H1 (cell line): ENCODE results near the gene ADSS1. TPM values are rescaled to one million over a fixed set of nuclear protein-coding genes. Genes with fewer than 3 reads are reported as not detected.

Source experiments
- ATF2 ChIP-seq: IDR thresholded peaks from 2 replicates; pipeline ENCODE4 v1.6.1; 2012; ENCODE audit warnings: low read length, inconsistent platforms
- ATF3 ChIP-seq: IDR thresholded peaks from 2 replicates; pipeline ENCODE4 v1.6.1; 2011; ENCODE audit warnings: low read depth, mild to moderate bottlenecking, low read length; ENCODE audit not compliant: insufficient read depth
- BRCA1 ChIP-seq: IDR thresholded peaks from 2 replicates; pipeline ENCODE4 v1.6.1; 2012; ENCODE audit warnings: low read depth, low read length, improper control_type of control experiment
- CHD7 ChIP-seq: fragments of 300-600 bp; sonication (generic); IDR thresholded peaks from 2 replicates; pipeline ENCODE4 v1.7.1; 2012; ENCODE audit warnings: low read length, moderate library complexity, mild to moderate bottlenecking, inconsistent platforms; ENCODE audit not compliant: insufficient replicate concordance
- EGR1 ChIP-seq: IDR thresholded peaks from 2 replicates; pipeline ENCODE4 v1.6.1; 2011; ENCODE audit warnings: low read depth, low read length, borderline replicate concordance
- KDM1A ChIP-seq: fragments of 200-600, 300-600 bp; sonication (generic); IDR thresholded peaks from 2 replicates; pipeline ENCODE4 v1.7.1; 2016; ENCODE audit warnings: mild to moderate bottlenecking, low read length, borderline replicate concordance
- RNF2 ChIP-seq: fragments of 200-900, 300-1000 bp; sonication (generic); IDR thresholded peaks from 2 replicates; pipeline ENCODE4 v1.7.1; 2016; ENCODE audit warnings: borderline replicate concordance, low read depth, mild to moderate bottlenecking, antibody characterized with exemption, low read length; ENCODE audit not compliant: poor library complexity, severe bottlenecking; ENCODE audit errors: missing control alignments
- TBP ChIP-seq: IDR thresholded peaks from 2 replicates; pipeline ENCODE4 v1.6.1; 2011; ENCODE audit warnings: low read depth, low read length, improper control_type of control experiment
- YY1 ChIP-seq: IDR thresholded peaks from 2 replicates; pipeline ENCODE4 v1.6.1; 2011; ENCODE audit warnings: low read depth, mild to moderate bottlenecking, low read length
- polyA plus RNA-seq, 7 experiments: library from polyadenylated mRNA; depleted of rRNA in 3 of 7; stranded (reverse) in 5 of 7; unstranded in 2 of 7; fragments of >200 nt in 5 of 7; fragments of 200-250 nt in 2 of 7; gene quantifications; 1 replicate in 5 of 7; 2 replicates in 1 of 7; 4 replicates in 1 of 7; pipeline versions ENCODE4 v1.2.1 to v1.2.3, GENCODE V29; 2011 to 2013; ENCODE audit warnings: missing spikeins in 2 of 7, mixed read lengths in 2 of 7
- total RNA-seq: library from RNA; stranded (reverse); fragmentation: NEBNext Ultra II Directional; extraction: Animal tissue kit (Norgen Biotek cat#: 25700); gene quantifications from 2 replicates; pipeline ENCODE4 v1.2.1, GENCODE V29; 2021

ADSS1 gene
- total and polyA plus RNA-seq, 2 of the 8 experiments (the other 6 are each of a cell fraction or from before 2014, with no cell fraction given) = 7.1 to 7.9 TPM

- TF ChIP-seq CHD7 = no peak
- no peak for TF ChIP-seq ATF3
- TF ChIP-seq KDM1A = no peak
- TF ChIP-seq YY1 = no peak
- TF ChIP-seq EGR1 = no peak
- no peak for TF ChIP-seq ATF2
- TF ChIP-seq RNF2 = no peak
- no peak for TF ChIP-seq BRCA1
- TF ChIP-seq TBP = no peak
These were observed 21.4 kb upstream of the ADSS1 start (continued) for GRCh38 chr14:104702673-104703072.
